HG02759 (cell line): ENCODE results near the gene ZDHHC24.

Experiments
- ATAC-seq: cut with Tn5 transposase; IDR thresholded peaks from one replicate; pipeline ENCODE4 v1.9.1; 2021; ENCODE audit warnings: mild to moderate bottlenecking, moderate library complexity; ENCODE audit not compliant: unreplicated experiment

Gene ZDHHC24

DNA sequence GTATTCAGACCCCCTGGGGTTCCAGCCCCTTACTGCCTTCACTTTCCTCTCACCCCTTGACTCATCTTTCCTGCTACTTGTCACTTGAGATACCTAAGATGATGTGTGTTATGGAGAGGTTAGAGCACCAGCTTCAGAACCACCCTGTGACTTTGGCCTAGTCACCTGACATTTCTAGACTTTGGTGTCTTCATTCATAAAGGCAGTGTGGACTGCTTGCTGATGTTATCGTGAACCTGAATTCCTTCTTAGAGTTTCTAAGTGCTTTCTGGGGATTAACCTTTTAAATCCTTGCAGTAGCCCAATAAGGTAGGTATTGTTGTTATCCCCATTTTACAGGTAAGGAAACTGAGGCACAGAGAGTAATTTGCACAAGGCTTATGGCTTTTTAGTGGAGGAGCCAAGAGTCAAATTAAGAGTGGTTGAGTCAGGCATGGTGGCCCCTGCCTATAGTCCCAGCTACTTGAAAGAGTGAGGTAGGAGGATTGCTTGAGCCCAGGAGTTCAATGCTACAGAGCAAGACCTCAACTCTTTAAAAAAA lies 40.5 kb downstream of the ZDHHC24 start:
- no peak for ATAC-seq

DNA sequence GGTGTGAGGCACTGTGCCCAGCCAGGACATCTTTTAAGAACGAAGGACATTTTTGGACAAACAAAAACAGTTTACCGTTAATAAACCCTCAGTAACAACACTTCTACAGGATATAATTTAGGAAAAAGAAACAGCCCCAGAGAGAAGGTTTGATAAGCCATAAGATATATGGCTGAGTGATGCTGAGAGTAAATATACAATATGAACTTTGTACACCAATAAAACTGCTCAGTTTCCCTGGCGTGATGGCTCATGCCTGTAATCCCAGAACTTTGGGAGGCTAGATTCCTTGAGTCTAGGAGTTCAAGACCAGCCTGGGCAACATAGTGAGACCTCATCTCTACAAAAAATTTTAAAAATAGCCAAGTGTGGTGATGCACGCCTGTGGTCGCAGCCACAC lies 47.3 kb downstream of the ZDHHC24 start:
- no peak for ATAC-seq

DNA sequence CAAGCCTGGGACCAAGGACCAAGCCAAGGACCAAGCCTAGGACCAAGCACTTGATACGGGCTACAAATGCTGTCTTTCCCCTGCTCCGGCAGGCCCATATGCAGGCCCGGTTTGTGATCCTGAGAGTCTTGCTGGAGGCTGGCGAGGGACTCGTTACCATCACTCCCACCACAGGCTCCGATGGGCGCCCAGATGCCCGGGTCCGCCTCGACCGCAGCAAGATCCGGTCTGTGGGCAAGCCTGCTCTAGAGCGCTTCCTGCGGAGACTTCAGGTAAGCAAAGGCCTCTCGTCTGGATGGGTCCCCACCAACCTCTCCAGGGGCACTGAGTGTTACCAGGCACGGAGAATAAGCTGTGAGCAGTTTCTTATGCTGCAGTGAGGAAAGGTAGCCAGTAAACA lies 48.6 kb downstream of the ZDHHC24 start:
- no peak for ATAC-seq

DNA sequence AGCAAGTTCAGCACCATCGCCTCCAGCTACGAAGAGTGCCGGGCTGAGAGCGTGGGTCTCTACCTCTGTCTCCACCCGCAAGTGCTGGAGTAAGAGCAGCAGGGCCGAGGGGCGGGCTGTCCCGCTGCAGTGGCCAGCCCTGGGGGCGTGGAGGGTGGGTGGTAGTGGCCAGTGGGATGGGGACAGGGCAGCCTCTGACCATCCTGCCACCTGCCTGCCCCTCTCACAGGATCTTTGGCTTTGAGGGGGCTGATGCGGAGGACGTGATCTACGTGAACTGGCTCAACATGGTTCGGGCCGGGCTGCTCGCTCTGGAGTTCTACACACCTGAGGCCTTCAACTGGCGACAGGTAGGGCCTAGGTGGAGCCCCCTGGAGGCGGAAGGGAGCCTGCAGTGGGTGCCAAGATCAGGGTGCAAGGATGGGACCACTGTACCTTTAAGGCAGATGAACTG lies 50.4 kb downstream of the ZDHHC24 start:
- no peak for ATAC-seq

DNA sequence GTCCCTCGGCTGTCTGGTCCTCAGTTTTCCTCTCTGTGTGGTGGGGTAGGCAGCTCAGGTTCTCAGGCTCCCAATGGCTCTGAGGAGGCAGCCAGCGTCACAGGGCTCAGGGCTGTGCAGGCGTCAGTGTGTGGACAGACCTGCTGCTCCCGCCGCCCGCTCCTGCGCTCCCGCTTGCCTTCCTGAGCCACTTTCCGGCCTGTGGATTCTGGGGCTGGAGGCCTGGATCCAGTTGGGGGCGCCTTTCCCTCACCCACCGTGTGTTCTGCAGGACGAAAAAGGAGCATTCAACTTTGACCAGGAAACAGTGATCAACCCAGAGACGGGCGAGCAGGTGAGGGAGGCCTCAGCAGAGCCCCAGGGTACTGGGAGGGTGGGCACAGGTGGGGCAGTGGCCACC lies 50.9 kb downstream of the ZDHHC24 start:
- no peak for ATAC-seq

DNA sequence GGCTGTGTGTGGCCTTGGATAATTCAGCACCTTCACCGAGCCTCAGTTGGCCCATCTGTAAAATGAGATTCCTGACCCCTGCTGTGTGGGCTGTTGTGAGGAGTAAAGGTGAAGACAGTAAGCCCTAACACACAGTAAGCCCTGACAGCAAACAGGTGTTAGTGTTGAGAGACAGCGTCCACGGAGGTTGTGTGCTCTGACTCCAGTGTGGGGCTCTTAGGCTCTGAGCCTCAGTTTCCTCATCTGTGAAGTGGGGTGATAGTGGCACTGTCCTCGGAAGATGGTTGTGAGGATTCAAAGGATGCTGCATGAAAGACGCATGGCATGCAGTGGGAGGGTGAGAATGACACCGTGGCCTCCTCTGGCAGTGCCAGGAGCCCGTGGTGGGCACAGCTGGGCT lies 51.4 kb downstream of the ZDHHC24 start:
- no peak for ATAC-seq

DNA sequence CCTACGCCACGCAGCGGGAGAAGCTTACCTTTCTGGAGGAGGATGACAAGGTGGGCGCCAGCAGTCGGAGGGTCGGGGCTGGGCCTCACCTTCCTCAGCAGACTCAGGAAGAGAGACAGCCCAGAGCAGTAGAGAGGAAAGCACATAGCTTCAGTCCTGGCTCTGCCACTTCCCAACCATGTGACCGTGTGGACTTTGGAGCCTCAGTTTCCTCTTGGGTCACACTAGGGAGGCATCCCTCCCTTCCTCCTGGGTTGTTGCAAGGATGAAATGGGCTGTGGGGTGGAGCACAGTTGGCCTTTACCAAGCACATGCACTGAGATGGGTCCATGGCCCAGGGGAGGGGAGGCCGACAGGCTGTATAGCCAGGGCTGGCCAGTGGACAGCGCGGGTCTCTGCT lies 52.7 kb downstream of the ZDHHC24 start:
- no peak for ATAC-seq

DNA sequence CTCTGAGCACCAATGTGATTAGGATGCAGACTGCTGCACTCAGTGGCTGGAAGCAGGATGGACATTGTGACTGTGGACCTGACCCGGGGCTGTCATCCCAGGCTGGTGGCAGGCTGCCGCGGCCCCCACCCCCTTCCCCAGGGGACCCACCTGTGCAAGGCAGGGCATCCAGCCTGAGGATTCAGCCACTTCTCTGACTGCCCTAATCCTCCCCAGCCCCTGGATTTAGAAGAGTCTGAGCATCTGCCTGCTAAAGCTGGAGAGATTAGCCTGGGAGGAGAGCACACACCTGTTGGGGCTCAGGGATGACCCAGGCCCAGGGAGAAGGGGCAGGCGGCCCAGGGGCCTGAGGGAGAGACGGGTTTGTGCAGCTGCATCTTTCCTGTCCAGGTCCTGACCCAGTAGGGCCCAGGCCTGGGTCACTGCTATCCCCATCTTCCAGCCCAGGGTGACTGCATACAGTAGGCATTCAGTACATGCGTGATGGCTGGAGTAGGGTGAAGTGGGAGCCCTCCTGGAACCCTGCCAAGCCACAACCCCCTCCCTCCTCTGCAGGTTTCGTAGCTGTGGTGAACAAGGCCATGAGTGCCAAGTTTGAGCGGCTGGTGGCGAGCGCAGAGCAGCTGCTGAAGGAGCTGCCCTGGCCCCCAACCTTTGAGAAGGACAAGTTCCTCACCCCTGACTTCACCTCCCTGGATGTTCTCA lies 53.5 kb downstream of the ZDHHC24 start:
- ATAC-seq = no peak

DNA sequence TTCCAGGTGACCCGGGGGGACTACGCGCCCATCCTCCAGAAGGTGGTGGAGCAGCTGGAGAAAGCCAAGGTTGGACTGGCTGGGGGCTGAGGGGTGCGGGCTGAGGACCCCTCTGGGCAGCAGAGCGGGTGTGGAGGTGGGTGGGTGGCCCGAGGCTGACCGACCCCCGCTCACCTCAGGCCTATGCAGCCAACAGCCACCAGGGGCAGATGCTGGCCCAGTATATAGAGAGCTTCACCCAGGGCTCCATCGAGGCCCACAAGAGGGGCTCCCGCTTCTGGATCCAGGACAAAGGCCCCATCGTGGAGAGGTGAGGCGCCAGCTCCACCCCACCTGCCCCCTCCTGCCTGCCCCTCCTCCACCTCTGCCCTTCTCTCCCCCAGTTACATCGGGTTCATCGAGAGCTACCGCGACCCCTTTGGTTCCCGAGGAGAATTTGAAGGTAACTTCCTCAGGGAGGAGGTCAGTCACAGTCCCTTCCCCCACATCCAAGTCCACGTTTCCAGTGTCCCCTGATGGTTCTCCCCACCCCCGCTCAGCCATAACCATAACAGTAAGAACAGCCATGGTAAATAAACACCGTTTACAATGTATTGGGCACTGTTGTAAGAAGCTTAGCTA lies 54.4 kb downstream of the ZDHHC24 start:
- no peak for ATAC-seq

DNA sequence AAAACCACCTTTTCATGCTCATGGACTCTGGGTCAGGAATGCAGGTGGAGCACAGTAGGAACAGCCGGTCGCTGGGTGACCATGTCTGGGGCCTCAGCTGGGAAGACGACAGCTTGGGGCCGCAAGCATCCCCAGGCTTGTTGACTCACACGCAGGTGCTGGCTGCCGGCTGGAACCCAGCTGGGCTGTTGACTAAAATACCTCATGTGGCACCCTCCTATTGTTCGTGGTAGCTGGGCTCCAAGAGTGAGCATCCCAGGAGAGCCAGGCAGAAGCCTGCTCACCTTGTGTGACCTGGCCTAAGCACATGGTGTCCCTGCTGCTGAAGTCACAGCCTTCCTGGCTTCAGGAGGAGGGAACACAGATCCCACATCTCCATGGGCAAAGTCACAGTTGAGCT lies 56.2 kb downstream of the ZDHHC24 start:
- ATAC-seq = no peak

DNA sequence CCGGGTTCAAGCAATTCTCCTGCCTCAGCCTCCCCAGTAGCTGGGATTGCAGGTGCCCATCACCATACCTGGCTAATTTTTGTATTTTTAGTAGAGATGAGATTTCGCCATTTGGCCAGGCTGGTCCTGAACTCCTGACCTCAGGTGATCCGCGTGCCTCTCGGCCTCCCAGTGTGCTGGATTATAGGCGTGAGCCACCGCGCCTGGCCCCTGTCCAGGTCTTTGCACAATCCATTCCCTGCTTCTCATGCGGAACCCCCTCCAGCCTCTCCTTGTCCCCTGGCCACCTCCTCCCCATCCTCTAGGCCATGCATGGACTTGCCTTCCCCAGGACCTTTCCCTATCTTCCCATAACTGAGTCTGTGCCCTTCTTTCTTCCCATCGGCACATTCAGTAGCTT lies 56.9 kb downstream of the ZDHHC24 start:
- no peak for ATAC-seq

DNA sequence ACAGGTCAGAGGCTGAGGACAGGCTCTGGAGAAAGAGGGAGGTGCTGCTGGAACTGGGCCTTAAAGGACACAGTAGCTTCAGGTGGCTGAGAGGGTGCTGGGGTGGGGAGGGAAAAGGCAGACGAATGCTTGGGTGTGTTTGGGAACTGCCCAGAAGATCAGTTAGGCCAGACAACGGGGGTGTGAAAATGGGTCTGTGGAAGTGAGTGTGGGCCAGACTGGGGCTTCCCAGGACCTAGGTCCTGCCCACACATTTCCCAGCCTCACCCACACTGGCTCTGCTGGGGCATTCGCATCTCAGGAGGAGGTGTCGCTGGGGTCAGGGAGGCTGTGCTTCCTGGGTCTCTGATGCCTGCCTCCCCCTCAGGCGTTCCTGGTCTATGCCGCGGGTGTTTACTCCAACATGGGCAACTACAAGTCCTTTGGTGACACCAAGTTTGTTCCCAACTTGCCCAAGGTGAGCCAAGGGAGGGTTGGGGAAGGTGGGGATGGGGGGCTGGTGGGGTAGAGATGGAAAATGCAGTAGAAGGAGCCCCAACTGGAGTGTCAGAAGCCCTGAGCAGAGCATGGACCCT lies 61.0 kb downstream of the ZDHHC24 start:
- no peak for ATAC-seq

DNA sequence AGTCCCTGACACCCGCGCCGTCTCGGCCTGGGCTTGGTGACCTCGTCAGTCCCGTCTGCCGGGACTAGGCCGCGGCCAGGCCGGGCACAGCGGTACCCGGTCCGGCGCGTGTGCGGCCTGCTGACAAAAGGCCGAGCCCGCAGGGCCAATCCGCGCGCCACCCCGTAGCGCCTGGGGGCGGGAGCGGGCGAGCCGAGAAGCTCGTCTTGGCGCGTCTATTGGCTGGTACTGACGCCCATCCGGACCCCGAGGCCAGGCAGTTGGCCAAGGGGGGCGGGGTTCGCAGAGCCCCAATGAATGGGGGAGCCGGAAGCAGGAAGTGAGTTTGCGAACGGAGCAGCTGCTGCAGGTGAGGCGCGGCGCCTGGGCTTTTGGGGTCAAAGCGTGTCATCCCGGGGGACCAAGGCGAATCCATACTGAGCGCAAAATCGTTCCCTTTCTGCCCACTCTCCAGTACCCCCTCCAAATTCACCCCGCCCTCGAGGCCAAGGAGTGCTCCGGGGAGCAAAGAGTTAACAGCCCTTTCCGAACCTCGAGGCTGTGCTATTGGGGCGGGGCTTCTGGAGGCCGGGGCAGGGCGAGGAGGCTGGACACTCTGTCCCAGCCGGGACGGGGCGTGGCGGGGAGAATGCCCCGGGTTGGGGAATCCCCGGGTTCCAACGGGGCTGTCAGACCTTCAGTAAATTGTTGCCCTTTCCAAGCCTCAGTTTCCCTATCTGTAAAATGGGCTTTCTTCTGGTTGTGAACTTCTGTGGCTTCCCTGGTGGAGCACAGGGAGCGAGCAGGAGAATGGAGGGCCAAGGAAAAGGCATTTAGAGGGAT lies 65.5 kb downstream of the ZDHHC24 start, which contains the start of gene DPP3:
Gene DPP3, plus strand, starts transcription at position 318 of the 822 bp plus-strand sequence. CDS start 1,767 bp downstream, outside the sequence.
- peak; percentile 93 for ATAC-seq

DNA sequence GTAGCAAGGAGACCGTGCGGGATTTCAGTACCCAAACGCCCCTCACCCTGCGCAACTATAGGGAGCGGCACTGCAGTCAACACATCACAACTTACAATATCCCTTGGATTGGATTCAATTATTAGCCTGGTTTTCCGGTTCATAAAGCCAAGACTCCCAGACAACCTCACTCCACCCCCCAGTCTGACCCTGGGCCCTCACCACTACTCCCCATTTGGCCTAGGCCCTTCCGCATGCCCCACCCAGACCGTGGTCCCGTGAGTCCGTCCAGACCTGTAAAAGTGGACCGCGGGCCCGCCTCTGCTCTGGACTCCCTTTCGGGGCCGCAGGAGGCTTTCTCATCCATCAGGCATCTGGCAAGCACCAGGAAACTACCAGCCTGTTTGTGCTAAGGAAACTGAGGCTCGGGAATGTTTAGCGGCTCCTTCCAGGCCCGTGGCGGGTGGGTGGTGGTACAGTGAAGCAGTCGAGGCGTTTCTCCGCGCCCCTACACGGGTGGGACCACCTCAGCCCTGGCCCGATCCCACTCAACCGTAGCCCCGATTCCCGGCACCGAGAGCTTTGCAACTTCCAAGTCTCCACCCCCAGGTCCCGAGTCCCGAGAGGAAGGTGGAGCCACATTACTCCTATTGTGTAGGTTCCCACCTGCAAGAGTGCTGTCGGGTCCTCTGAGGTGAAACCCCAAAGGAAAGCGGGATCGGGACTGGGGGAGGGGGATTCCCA lies 66.3 kb downstream of the ZDHHC24 start:
- no peak for ATAC-seq

DNA sequence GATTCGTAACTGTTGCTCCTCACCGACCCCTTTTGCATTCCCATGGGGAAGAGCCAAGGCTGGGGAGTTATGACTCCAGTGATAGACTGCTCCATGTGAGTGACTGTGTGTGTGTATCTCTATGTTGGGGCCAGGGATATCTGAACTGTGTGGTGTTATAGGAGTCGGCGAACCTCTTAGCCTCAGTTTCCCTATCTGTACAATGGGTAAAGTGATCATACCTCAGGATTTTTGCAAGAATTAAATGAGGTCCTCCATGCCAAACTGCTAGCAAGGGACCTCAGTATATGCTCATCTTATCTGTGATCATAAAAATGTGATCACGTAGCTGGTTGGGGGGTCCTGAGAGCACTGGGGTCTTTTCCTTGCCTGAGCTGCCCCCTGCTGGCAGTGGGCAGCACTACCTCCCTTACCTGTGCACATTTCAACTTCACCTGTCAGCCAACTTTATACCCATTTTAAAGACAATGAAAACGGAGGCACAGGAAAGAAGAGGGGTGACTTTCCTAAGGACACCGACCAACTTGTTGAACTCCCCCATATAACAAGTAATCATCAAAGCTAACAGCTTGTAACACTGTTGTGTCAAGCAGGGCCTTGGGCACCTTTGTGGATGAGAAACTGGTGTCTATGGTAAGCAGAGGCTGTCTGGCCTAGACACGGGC lies 67.0 kb downstream of the ZDHHC24 start:
- no peak for ATAC-seq

DNA sequence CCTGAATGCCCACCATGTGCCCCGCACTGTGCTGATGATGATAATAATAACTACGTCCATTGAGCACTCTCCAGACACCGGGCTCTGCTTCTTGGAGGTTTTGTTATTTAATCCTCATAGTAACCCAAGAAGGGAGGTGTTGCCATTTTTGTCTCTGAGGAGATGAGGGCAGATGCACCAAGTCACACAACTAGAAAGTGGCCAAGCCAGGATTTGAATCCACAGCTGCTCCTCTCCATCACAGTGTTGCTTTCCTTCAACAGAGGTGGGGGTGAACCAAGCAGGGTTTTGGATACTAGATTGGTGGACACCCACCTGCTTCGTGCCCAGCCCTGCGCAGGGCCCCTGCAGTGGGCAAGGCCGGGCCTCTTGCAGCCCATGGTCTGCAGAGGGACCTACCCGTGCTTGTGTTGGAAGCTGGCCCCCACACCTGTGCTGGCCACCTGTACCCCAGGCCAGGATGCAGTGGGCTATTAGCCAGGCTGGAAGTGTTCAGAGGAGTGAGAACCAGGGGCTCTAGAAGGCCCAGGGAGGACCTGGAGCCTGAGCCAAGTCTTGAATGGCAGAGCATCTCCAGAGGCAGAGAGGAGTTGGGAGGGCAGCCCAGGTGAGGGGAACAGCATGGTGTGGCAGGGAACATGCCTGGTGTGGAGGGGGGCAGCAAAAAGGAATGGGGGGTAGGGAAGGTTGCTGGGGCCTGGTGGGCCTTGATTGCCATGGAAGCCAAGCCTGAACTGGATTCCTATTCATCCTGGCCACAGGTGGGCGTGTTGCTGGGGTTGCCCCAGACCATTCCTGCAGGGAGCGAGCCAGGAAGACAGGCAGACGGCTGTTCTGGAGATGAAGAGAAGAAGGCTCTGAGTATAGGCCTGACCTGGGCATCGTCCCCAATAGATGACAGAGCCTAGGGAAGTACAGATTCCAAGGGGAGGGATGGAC lies 68.3 kb downstream of the ZDHHC24 start:
- no peak for ATAC-seq

DNA sequence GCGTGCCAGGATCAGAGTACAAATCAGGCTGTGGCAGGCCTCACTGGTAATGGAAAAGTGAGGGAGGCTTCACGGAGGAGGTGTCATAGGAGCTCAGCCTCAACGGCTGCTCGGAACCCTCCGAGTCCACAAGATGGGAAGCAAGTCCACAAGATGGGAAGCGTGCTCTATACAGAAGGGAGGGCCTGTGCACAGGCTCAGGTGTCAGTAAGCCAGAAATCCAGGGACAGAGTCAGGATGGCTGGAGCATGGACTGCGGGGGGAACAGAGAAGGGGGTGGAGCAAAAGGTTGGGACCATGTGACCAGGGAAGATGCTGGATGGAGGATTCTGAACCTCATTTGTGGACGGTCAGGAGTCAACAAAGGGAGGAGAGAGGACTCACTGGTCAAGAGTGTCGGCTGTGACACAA lies 69.0 kb downstream of the ZDHHC24 start:
- no peak for ATAC-seq

DNA sequence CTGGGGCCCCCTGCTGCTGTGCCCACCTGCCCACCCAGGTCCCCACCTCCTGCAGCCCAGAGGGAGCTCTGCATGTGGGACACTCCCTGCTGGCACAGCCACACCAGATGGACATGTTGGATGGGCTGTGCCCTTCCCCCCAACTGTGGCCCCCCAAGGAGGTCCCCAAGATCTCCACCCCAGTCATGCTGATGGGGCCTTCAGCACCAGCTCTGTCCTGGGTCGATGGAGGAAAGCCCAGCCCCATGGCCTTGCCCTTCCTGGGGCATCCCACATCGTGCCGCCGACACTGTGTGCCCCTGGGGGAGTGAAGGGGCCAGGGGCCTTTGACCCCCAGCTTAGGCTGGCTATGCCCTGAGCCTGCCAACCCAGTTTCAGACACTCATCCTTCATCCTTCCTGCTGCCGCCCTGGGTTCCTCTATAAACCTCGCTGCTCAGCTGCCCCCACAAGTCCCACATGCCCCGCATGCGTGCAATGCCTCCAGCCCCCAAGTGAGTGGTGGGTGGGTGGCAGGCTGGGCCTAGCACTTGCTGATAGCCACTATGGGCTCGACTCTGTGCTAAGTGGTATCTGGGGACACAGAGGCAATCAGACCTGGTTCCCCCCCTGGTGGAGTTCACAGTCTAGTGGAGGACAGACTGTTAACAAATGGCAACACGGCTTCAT lies 69.5 kb downstream of the ZDHHC24 start:
- ATAC-seq = no peak
